ENCODE data around the gene PHACTR3.
"Not testable (repeated sequence)": the region's sequence is repeated elsewhere in the genome, so short reads cannot be mapped to it uniquely, and the experiment has no call there.

PHACTR3 gene

GRCh38 chr20:59850018-59850641 lies 245.8 kb downstream of the PHACTR3 start:
- TF ChIP-seq CTCF (IDR thresholded peaks at IDR 0.05; ENCODE audit: extremely low read depth, missing control alignments) = no peak
- DNase-seq (ENCODE audit: low spot score) = no peak

DNA sequence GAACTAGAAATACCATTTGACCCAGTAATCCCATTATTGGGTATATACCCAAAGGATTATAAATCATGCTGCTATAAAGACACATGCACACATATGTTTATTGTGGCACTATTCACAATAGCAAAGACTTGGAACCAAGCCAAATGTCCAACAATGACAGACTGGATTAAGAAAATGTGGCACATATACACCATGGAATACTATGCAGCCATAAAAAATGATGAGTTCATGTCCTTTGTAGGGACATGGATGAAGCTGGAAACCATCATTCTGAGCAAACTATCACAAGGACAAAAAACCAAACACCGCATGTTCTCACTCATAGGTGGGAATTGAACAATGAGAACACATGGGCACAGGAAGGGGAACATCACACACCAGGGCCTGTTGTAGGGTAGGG lies 252.2 kb downstream of the PHACTR3 start:
- not testable (repeated sequence) for DNase-seq (ENCODE audit: low spot score)

GRCh38 chr20:59856941-59857340 lies 252.6 kb downstream of the PHACTR3 start:
- DNase-seq (ENCODE audit: low spot score) = not testable (repeated sequence)
- TF ChIP-seq CTCF (IDR thresholded peaks at IDR 0.05; ENCODE audit: extremely low read depth, missing control alignments) = peak; percentile 8

DNA sequence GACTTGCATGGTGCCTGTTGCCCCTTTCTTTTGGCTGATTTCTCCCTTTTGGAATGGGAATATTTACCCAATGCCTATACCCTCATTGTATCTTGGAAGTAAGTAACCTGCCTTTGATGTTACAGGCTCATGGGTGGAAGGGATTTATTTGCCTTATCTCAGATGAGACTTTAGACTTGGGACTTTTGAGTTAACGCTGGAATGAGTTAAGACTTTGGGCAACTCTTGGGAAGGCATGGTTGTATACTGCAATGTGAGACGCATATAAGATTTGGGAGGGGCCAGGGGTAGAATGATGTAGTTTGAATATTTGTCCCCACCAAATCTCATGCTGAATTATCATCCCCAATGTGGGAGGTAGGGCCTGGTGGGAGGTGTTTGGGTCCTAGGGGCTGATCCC lies 253.6 kb downstream of the PHACTR3 start:
- TF ChIP-seq CTCF (IDR thresholded peaks at IDR 0.05; ENCODE audit: extremely low read depth, missing control alignments) = no peak
- no peak for DNase-seq (ENCODE audit: low spot score)

GRCh38 chr20:59858425-59858824 lies 254.1 kb downstream of the PHACTR3 start:
- TF ChIP-seq CTCF (IDR thresholded peaks at IDR 0.05; ENCODE audit: extremely low read depth, missing control alignments) = no peak
- no peak for DNase-seq (ENCODE audit: low spot score)

DNA sequence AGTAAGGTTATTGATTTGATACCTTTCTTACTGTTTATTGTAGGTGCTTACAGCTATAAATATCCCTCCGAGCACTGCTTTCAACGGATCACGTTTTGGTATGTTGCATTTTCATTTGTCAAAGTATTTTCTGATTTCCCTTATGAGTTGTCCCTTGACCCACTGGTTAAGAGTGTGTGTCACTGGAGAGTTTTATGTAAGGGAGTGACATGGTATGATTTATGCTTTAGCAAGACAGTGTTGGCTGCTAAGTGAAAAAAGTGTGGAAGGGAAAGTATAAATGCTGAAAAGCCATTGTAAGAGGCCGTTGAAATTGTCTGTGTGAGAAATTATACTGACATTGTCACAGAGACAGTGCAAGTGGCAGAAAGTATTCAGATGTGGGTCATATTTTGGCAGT lies 257.1 kb downstream of the PHACTR3 start:
- TF ChIP-seq CTCF (IDR thresholded peaks at IDR 0.05; ENCODE audit: extremely low read depth, missing control alignments) = no peak
- DNase-seq (ENCODE audit: low spot score) = no peak

DNA sequence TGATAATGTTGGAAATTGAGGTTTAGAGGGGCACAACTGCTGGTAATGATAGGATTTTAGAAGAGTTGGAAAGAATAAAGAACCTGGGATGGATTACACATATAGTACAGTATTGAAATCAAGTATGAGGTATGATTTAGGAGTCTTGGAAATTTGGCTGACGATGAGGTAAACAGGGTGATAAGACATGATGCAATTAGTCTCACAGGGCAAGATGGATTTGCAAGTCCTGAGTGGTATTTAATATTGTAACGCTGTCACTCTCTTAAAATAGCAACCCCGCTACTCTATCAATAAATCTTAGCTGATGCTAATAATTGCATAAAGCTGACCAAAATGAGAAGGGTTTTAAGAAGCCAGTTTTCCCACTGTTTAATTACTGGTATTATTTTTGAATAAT lies 258.7 kb downstream of the PHACTR3 start:
- TF ChIP-seq CTCF (IDR thresholded peaks at IDR 0.05; ENCODE audit: extremely low read depth, missing control alignments) = no peak
- DNase-seq (ENCODE audit: low spot score) = no peak

GRCh38 chr20:59864726-59865125 lies 260.4 kb downstream of the PHACTR3 start:
- no peak for DNase-seq (ENCODE audit: low spot score)
- no peak for TF ChIP-seq CTCF (IDR thresholded peaks at IDR 0.05; ENCODE audit: extremely low read depth, missing control alignments)

Data from GM20000 (cell line).